Stimulated activated effector memory CD8-positive, alpha-beta T cell treated with anti-CD3 and anti-CD28 coated beads, Interleukin-12 subunit alpha, Interleukin-12 subunit beta, amount 100 ng/mL, for 72 hours (primary cell): ENCODE data around the gene NPW.

ENCODE experiments used
- ATAC-seq: fragments of 150-1000 bp; cut with Tn5 transposase; 2 replicates; pipeline ENCODE4 v1.10.0; 2021
- DNase-seq, 2 donors: peaks; one replicate each; pipeline ENCODE4 v3.0.0; 2021 to 2022; ENCODE audit warnings: low spot score in 2 of 2
- H3K27ac Mint-ChIP-seq: one replicate; pipeline ENCODE4 v1.8.0; 2022; ENCODE audit warnings: mild to moderate bottlenecking, mixed read lengths
- H3K36me3 Mint-ChIP-seq: one replicate; pipeline ENCODE4 v1.8.0; 2022; ENCODE audit warnings: mild to moderate bottlenecking, mixed read lengths
- H3K4me1 Mint-ChIP-seq: one replicate; pipeline ENCODE4 v1.8.0; 2022; ENCODE audit warnings: mixed read lengths
- H3K4me3 Mint-ChIP-seq: one replicate; pipeline ENCODE4 v1.8.0; 2022; ENCODE audit warnings: mild to moderate bottlenecking, mixed read lengths
- H3K9me3 Mint-ChIP-seq: one replicate; pipeline ENCODE4 v1.8.0; 2022; ENCODE audit warnings: mixed read lengths

The NPW gene

GRCh38 chr16:1992704-1993317 lies 26.8 kb upstream of the NPW start:
- ATAC-seq (no peak), DNase-seq (no peak)
- Mint-ChIP-seq H3K4me3 (peak overlapping the region; percentile 78), H3K9me3 (no peaks in the 10 kb centered on the region), H3K4me1 (peaks cover 34% of the 10 kb centered on the region), H3K27ac (peak overlapping the region; percentile 48), H3K36me3 (peaks cover 28% of the 10 kb centered on the region)

- peak overlapping the region; percentile 22 for H3K4me3 Mint-ChIP-seq
- H3K36me3 Mint-ChIP-seq: peaks cover 37% of the 10 kb centered on the region
- peaks cover 34% of the 10 kb centered on the region for H3K4me1 Mint-ChIP-seq
- no peaks in the 10 kb centered on the region for H3K9me3 Mint-ChIP-seq
- DNase-seq: peak in 1 of 2 donors; percentile 77
- H3K27ac Mint-ChIP-seq: peak overlapping the region; percentile 48
- ATAC-seq: peak; percentile 46
Observed at GRCh38 chr16:1993731-1994131, 25.9 kb upstream of the NPW start.

GRCh38 chr16:1997494-1998359 lies 21.9 kb upstream of the NPW start:
- Mint-ChIP-seq H3K36me3 (peaks cover 62% of the 10 kb centered on the region), H3K9me3 (no peaks in the 10 kb centered on the region)

GRCh38 chr16:1998360-1998835 lies 21.2 kb upstream of the NPW start:
- Mint-ChIP-seq H3K27ac (no peak overlapping the region), H3K36me3 (peaks cover 67% of the 10 kb centered on the region)
- DNase-seq: no peak

More at GRCh38 chr16:1997494-1998359, 21.9 kb upstream of the NPW start:
- ATAC-seq (no peak), DNase-seq (no peak)
- H3K27ac Mint-ChIP-seq: no peak overlapping the region
- H3K4me1 Mint-ChIP-seq: peaks cover 25% of the 10 kb centered on the region
- no peak overlapping the region for H3K4me3 Mint-ChIP-seq

GRCh38 chr16:1998852-1999801 lies 20.5 kb upstream of the NPW start:
- DNase-seq (no peak), ATAC-seq (no peak)
- Mint-ChIP-seq H3K4me3 (no peak overlapping the region), H3K27ac (no peak overlapping the region), H3K4me1 (peaks cover 17% of the 10 kb centered on the region), H3K9me3 (no peaks in the 10 kb centered on the region), H3K36me3 (peaks cover 65% of the 10 kb centered on the region)

More at GRCh38 chr16:1998360-1998835, 21.2 kb upstream of the NPW start:
- ATAC-seq: no peak
- Mint-ChIP-seq H3K4me3 (no peak overlapping the region), H3K9me3 (no peaks in the 10 kb centered on the region), H3K4me1 (peaks cover 22% of the 10 kb centered on the region)

- Mint-ChIP-seq H3K27ac (no peak overlapping the region), H3K36me3 (peaks cover 68% of the 10 kb centered on the region), H3K4me1 (peaks cover 24% of the 10 kb centered on the region), H3K4me3 (no peak overlapping the region), H3K9me3 (no peaks in the 10 kb centered on the region)
- DNase-seq: no peak
- ATAC-seq: no peak
Observed at GRCh38 chr16:1999866-2000514, 19.6 kb upstream of the NPW start.

GRCh38 chr16:2001035-2001434 lies 18.6 kb upstream of the NPW start:
- peaks cover 24% of the 10 kb centered on the region for H3K4me1 Mint-ChIP-seq
- DNase-seq (no peak), ATAC-seq (no peak)
- H3K27ac Mint-ChIP-seq: no peak overlapping the region
- no peak overlapping the region for H3K4me3 Mint-ChIP-seq
- no peaks in the 10 kb centered on the region for H3K9me3 Mint-ChIP-seq
- H3K36me3 Mint-ChIP-seq: peaks cover 64% of the 10 kb centered on the region

- DNase-seq (no peak), ATAC-seq (no peak)
- Mint-ChIP-seq H3K4me3 (no peak overlapping the region), H3K36me3 (peaks cover 65% of the 10 kb centered on the region), H3K4me1 (peaks cover 27% of the 10 kb centered on the region), H3K27ac (no peak overlapping the region), H3K9me3 (no peaks in the 10 kb centered on the region)
Observed at GRCh38 chr16:2001456-2002355, 17.9 kb upstream of the NPW start.

- DNase-seq (no peak), ATAC-seq (no peak)
- H3K36me3 Mint-ChIP-seq: peaks cover 67% of the 10 kb centered on the region
- no peak overlapping the region for H3K4me3 Mint-ChIP-seq
- H3K27ac Mint-ChIP-seq: peak overlapping the region; percentile 63
- no peaks in the 10 kb centered on the region for H3K9me3 Mint-ChIP-seq
- peaks cover 36% of the 10 kb centered on the region for H3K4me1 Mint-ChIP-seq
Observed at GRCh38 chr16:2002406-2003230, 17.0 kb upstream of the NPW start.

- no peaks in the 10 kb centered on the region for H3K9me3 Mint-ChIP-seq
Observed at GRCh38 chr16:2003231-2003826, 16.3 kb upstream of the NPW start.

GRCh38 chr16:2003827-2004641 lies 15.6 kb upstream of the NPW start:
- DNase-seq (peak; percentile 82 to 91), ATAC-seq (peak; percentile 92)
- Mint-ChIP-seq H3K4me3 (peak overlapping the region; percentile 9), H3K27ac (no peak overlapping the region), H3K9me3 (no peaks in the 10 kb centered on the region), H3K36me3 (peaks cover 67% of the 10 kb centered on the region), H3K4me1 (peaks cover 50% of the 10 kb centered on the region)

More at GRCh38 chr16:2003231-2003826, 16.3 kb upstream of the NPW start:
- H3K27ac Mint-ChIP-seq: no peak overlapping the region
- H3K4me1 Mint-ChIP-seq: peaks cover 43% of the 10 kb centered on the region
- DNase-seq: no peak
- ATAC-seq: no peak
- H3K4me3 Mint-ChIP-seq: no peak overlapping the region
- H3K36me3 Mint-ChIP-seq: peaks cover 67% of the 10 kb centered on the region

- DNase-seq: no peak
- H3K4me1 Mint-ChIP-seq: peaks cover 50% of the 10 kb centered on the region
- no peak overlapping the region for H3K4me3 Mint-ChIP-seq
- H3K9me3 Mint-ChIP-seq: no peaks in the 10 kb centered on the region
- H3K36me3 Mint-ChIP-seq: peaks cover 63% of the 10 kb centered on the region
- ATAC-seq: no peak
- H3K27ac Mint-ChIP-seq: no peak overlapping the region
Observed at GRCh38 chr16:2004795-2005517, 14.6 kb upstream of the NPW start.
